ENCODE data around the gene AKT1.
A peak's percentile ranks its signal among the peaks of the same experiment; 100 is the strongest.
"Not testable (repeated sequence)": the region's sequence is repeated elsewhere in the genome, so short reads cannot be mapped to it uniquely, and the experiment has no call there.

Gene AKT1

GRCh38 chr14:104822821-104823615 is 27.5 kb upstream of the AKT1 start:
- Mint-ChIP-seq H3K4me1 (ENCODE audit: low read depth) (peaks cover 22% of the 10 kb centered on the region), H3K4me3 (no peak overlapping the region), H3K36me3 (ENCODE audit: low read depth) (peaks cover 11% of the 10 kb centered on the region), H3K27ac (no peak overlapping the region), H3K9me3 (peaks cover 9% of the 10 kb centered on the region), H3K27me3 (peaks cover 14% of the 10 kb centered on the region)

GRCh38 chr14:104821971-104822608 is 26.5 kb upstream of the AKT1 start:
- Mint-ChIP-seq H3K27ac (no peak overlapping the region), H3K27me3 (peaks cover 11% of the 10 kb centered on the region), H3K9me3 (peaks cover 9% of the 10 kb centered on the region), H3K4me1 (ENCODE audit: low read depth) (peaks cover 25% of the 10 kb centered on the region), H3K36me3 (ENCODE audit: low read depth) (peaks cover 19% of the 10 kb centered on the region), H3K4me3 (no peak overlapping the region)

- Mint-ChIP-seq H3K4me3 (no peak overlapping the region), H3K36me3 (ENCODE audit: low read depth) (peaks cover 19% of the 10 kb centered on the region), H3K27me3 (peaks cover 11% of the 10 kb centered on the region), H3K4me1 (ENCODE audit: low read depth) (peaks cover 27% of the 10 kb centered on the region), H3K9me3 (peaks cover 9% of the 10 kb centered on the region), H3K27ac (no peak overlapping the region)
These were observed 25.8 kb upstream of the AKT1 start for GRCh38 chr14:104821229-104821945.

- H3K27ac Mint-ChIP-seq, result no peak overlapping the region
- H3K4me1 Mint-ChIP-seq (ENCODE audit: low read depth), result peaks cover 23% of the 10 kb centered on the region
- H3K9me3 Mint-ChIP-seq, result peaks cover 9% of the 10 kb centered on the region
- H3K27me3 Mint-ChIP-seq, result peaks cover 11% of the 10 kb centered on the region
- no peak overlapping the region for H3K4me3 Mint-ChIP-seq
- H3K36me3 Mint-ChIP-seq (ENCODE audit: low read depth), result peaks cover 19% of the 10 kb centered on the region
These were observed 25.2 kb upstream of the AKT1 start for GRCh38 chr14:104820669-104821228.

GRCh38 chr14:104819361-104819781 is 23.8 kb upstream of the AKT1 start:
- H3K4me3 Mint-ChIP-seq, result no peak overlapping the region
- peaks cover 13% of the 10 kb centered on the region for H3K36me3 Mint-ChIP-seq (ENCODE audit: low read depth)
- no peaks in the 10 kb centered on the region for H3K27me3 Mint-ChIP-seq
- no peak overlapping the region for H3K27ac Mint-ChIP-seq
- H3K9me3 Mint-ChIP-seq, result peaks cover 1% of the 10 kb centered on the region
- peaks cover 14% of the 10 kb centered on the region for H3K4me1 Mint-ChIP-seq (ENCODE audit: low read depth)

- Mint-ChIP-seq H3K27me3 (no peaks in the 10 kb centered on the region), H3K4me1 (ENCODE audit: low read depth) (peaks cover 19% of the 10 kb centered on the region), H3K27ac (no peak overlapping the region), H3K9me3 (no peaks in the 10 kb centered on the region), H3K36me3 (ENCODE audit: low read depth) (peaks cover 15% of the 10 kb centered on the region), H3K4me3 (no peak overlapping the region)
These were observed 23.2 kb upstream of the AKT1 start for GRCh38 chr14:104818714-104819161.

GRCh38 chr14:104817930-104818713 is 22.6 kb upstream of the AKT1 start:
- no peak overlapping the region for H3K27ac Mint-ChIP-seq
- no peaks in the 10 kb centered on the region for H3K27me3 Mint-ChIP-seq
- no peak overlapping the region for H3K4me3 Mint-ChIP-seq
- peaks cover 20% of the 10 kb centered on the region for H3K4me1 Mint-ChIP-seq (ENCODE audit: low read depth)
- H3K36me3 Mint-ChIP-seq (ENCODE audit: low read depth), result peaks cover 16% of the 10 kb centered on the region
- H3K9me3 Mint-ChIP-seq, result no peaks in the 10 kb centered on the region

GRCh38 chr14:104816616-104816884 is 21.0 kb upstream of the AKT1 start:
- Mint-ChIP-seq H3K4me1 (ENCODE audit: low read depth) (peaks cover 20% of the 10 kb centered on the region), H3K27me3 (no peaks in the 10 kb centered on the region), H3K36me3 (ENCODE audit: low read depth) (peaks cover 16% of the 10 kb centered on the region), H3K27ac (peak overlapping the region; percentile 92), H3K9me3 (no peaks in the 10 kb centered on the region), H3K4me3 (peak overlapping the region; percentile 93)

GRCh38 chr14:104814701-104815100 is 19.2 kb upstream of the AKT1 start:
- Mint-ChIP-seq H3K36me3 (ENCODE audit: low read depth) (peaks cover 21% of the 10 kb centered on the region), H3K4me1 (ENCODE audit: low read depth) (peaks cover 20% of the 10 kb centered on the region), H3K27ac (peak overlapping the region; percentile 85), H3K4me3 (peak overlapping the region; percentile 93)
- H3K9me3 Mint-ChIP-seq, H3K27me3 Mint-ChIP-seq: not testable (repeated sequence)

GRCh38 chr14:104813286-104813685 is 17.7 kb upstream of the AKT1 start:
- Mint-ChIP-seq H3K27ac (no peak overlapping the region), H3K9me3 (no peaks in the 10 kb centered on the region), H3K27me3 (no peaks in the 10 kb centered on the region), H3K36me3 (ENCODE audit: low read depth) (peaks cover 19% of the 10 kb centered on the region), H3K4me3 (no peak overlapping the region), H3K4me1 (ENCODE audit: low read depth) (peaks cover 20% of the 10 kb centered on the region)

- Mint-ChIP-seq H3K27me3 (no peaks in the 10 kb centered on the region), H3K4me1 (ENCODE audit: low read depth) (peaks cover 8% of the 10 kb centered on the region), H3K27ac (no peak overlapping the region), H3K9me3 (no peaks in the 10 kb centered on the region), H3K36me3 (ENCODE audit: low read depth) (peaks cover 9% of the 10 kb centered on the region), H3K4me3 (no peak overlapping the region)
These were observed 14.8 kb upstream of the AKT1 start for GRCh38 chr14:104810316-104810715.

GRCh38 chr14:104808456-104808855 is 12.9 kb upstream of the AKT1 start:
- no peaks in the 10 kb centered on the region for H3K27me3 Mint-ChIP-seq
- no peak overlapping the region for H3K4me3 Mint-ChIP-seq
- peaks cover 6% of the 10 kb centered on the region for H3K36me3 Mint-ChIP-seq (ENCODE audit: low read depth)
- no peak overlapping the region for H3K27ac Mint-ChIP-seq
- H3K9me3 Mint-ChIP-seq, result no peaks in the 10 kb centered on the region
- no peaks in the 10 kb centered on the region for H3K4me1 Mint-ChIP-seq (ENCODE audit: low read depth)

GRCh38 chr14:104806625-104807465 is 11.3 kb upstream of the AKT1 start:
- Mint-ChIP-seq H3K27ac (no peak overlapping the region), H3K27me3 (no peaks in the 10 kb centered on the region), H3K4me3 (no peak overlapping the region), H3K9me3 (no peaks in the 10 kb centered on the region), H3K36me3 (ENCODE audit: low read depth) (peaks cover 6% of the 10 kb centered on the region), H3K4me1 (ENCODE audit: low read depth) (peaks cover 8% of the 10 kb centered on the region)
